ENCODE results near the gene PPTC7.

GRCh38 chr12:110597885-110598284 lies 14.8 kb upstream of the PPTC7 start:
- TF ChIP-seq CTCF (IDR thresholded peaks at IDR 0.05) = no peak
- no peak for TF ChIP-seq POLR2A (IDR thresholded peaks at IDR 0.05)
- TF ChIP-seq POLR2AphosphoS5 (IDR thresholded peaks at IDR 0.05) = no peak
- no peak for TF ChIP-seq EP300 (IDR thresholded peaks at IDR 0.05; ENCODE audit: low read depth)

Measured in transverse colon (tissue), 4 donors.